Measurements from ENCODE around the gene PIGV. TPM values are rescaled to one million over a fixed set of nuclear protein-coding genes. Genes with fewer than 3 reads are reported as not detected.

Gene PIGV
- total and polyA plus RNA-seq, 4 donors: 9.2 to 15.6 (median 11.5) TPM

DNA sequence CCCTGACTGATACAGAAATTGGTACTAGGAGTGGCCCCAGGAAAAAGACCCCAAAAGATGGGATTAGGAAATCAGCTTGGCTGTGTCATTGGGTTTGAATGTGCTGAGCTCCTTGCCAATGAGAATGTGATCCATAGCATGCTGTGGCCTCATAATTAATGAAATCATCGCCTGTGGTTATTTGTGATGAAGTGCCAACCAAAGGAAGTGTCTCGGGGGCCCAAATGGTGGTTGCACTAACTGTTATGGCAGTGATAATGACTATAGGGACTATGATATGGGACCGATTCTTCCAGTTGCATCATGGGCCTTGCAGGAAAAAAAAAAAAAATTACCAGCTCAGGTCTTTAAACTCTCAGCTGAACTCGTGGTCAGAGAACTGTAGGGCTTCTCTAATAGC, 23.3 kb downstream of the PIGV start:
- H3K27me3 ChIP-seq (ENCODE audit: control insufficient read depth, insufficient read depth, low read length): no peaks in the 10 kb centered on the region
- H3K36me3 ChIP-seq (ENCODE audit: control insufficient read depth, insufficient read depth, low read length): no peaks in the 10 kb centered on the region
- no peaks in the 10 kb centered on the region for H3K9me3 ChIP-seq (ENCODE audit: control insufficient read depth, insufficient read depth, low read length)
- DNase-seq (ENCODE audit: low read depth in 4 of 6, low spot score in 6 of 6): peak in 1 of 6 donors; percentile 65
- no peaks in the 10 kb centered on the region for H3K4me1 ChIP-seq (ENCODE audit: control insufficient read depth, insufficient read depth, low read length)
- 62% methylated on average over 2 of the region's 4 CpGs for WGBS (ENCODE audit: insufficient coverage)
- H3K4me3 ChIP-seq (ENCODE audit: low read depth, low read length): no peak overlapping the region
- no peak overlapping the region for H3K27ac ChIP-seq (ENCODE audit: low read depth, low read length)

DNA sequence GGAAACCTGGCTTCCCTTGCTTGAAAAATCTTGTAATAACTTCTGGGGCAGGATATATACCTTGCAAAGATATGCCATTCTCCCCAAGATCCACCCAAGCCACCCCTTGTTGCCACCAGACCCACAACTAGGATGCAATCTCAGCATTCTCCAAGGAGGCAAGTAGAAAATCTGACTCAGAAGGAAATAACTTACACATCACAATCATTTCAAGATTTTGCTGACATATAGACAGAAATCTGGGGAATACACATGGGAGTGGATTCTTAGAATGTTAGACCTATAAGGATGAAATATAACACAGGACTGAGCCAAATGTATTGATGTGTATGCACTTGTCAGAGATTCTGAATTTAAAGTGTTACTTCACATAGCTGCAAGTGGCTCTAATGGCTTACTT, 24.0 kb downstream of the PIGV start:
- H3K27ac ChIP-seq (ENCODE audit: low read depth, low read length): no peak overlapping the region
- no peaks in the 10 kb centered on the region for H3K27me3 ChIP-seq (ENCODE audit: control insufficient read depth, insufficient read depth, low read length)
- H3K4me1 ChIP-seq (ENCODE audit: control insufficient read depth, insufficient read depth, low read length): no peaks in the 10 kb centered on the region
- H3K36me3 ChIP-seq (ENCODE audit: control insufficient read depth, insufficient read depth, low read length): no peaks in the 10 kb centered on the region
- DNase-seq (ENCODE audit: low read depth in 4 of 6, low spot score in 6 of 6): no peak
- H3K9me3 ChIP-seq (ENCODE audit: control insufficient read depth, insufficient read depth, low read length): no peaks in the 10 kb centered on the region
- H3K4me3 ChIP-seq (ENCODE audit: low read depth, low read length): no peak overlapping the region

DNA sequence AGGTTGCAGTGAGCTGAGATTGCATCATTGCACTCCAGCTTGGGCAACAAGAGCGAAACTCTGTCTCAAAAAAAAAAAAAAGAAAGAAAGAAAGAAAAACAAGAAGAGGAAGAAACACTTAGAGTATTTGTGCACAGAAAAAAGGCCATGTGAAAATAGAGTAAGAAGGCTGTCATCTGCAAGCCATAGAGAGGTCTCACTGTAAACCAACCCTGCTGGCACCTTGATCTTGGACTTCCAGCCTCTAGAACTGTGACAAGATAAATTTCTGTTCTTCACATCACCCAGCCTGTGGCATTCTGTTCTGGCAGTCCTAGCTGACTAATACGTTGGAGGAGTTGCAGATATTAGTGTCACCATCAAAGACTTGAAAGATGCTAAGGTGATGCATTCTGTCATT, 26.6 kb downstream of the PIGV start:
- H3K27me3 ChIP-seq (ENCODE audit: control insufficient read depth, insufficient read depth, low read length): no peaks in the 10 kb centered on the region
- no peaks in the 10 kb centered on the region for H3K9me3 ChIP-seq (ENCODE audit: control insufficient read depth, insufficient read depth, low read length)
- no peaks in the 10 kb centered on the region for H3K36me3 ChIP-seq (ENCODE audit: control insufficient read depth, insufficient read depth, low read length)
- H3K4me3 ChIP-seq (ENCODE audit: low read depth, low read length): no peak overlapping the region
- DNase-seq (ENCODE audit: low read depth in 4 of 6, low spot score in 6 of 6): no peak
- H3K27ac ChIP-seq (ENCODE audit: low read depth, low read length): no peak overlapping the region
- WGBS (ENCODE audit: insufficient coverage): 100% methylated on average over 1 of the region's 2 CpGs
- H3K4me1 ChIP-seq (ENCODE audit: control insufficient read depth, insufficient read depth, low read length): no peaks in the 10 kb centered on the region

DNA sequence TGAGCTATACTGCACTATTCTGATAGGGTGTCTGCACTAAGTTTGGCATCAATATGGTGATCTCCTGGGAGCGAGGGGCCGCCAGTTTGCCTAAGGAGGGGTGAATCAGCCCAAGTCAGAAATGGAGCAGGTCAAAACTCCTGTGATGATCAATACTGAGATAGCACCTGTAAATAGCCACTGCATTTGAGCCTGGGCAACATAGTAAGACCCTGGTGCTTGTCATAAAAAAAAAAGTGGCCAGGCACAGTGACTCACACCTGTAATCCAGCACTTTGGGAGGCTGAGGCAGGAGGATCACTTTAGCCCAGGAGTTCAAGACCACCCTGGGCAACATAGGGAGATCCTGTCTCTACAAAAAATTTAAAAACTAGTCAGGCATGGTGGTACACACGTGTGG, 27.1 kb downstream of the PIGV start:
- H3K9me3 ChIP-seq (ENCODE audit: control insufficient read depth, insufficient read depth, low read length): no peaks in the 10 kb centered on the region
- no peaks in the 10 kb centered on the region for H3K4me1 ChIP-seq (ENCODE audit: control insufficient read depth, insufficient read depth, low read length)
- H3K4me3 ChIP-seq (ENCODE audit: low read depth, low read length): no peak overlapping the region
- 87% methylated on average over 3 of the region's 3 CpGs for WGBS (ENCODE audit: insufficient coverage)
- H3K36me3 ChIP-seq (ENCODE audit: control insufficient read depth, insufficient read depth, low read length): no peaks in the 10 kb centered on the region
- H3K27ac ChIP-seq (ENCODE audit: low read depth, low read length): no peak overlapping the region
- H3K27me3 ChIP-seq (ENCODE audit: control insufficient read depth, insufficient read depth, low read length): no peaks in the 10 kb centered on the region
- DNase-seq (ENCODE audit: low read depth in 4 of 6, low spot score in 6 of 6): no peak

DNA sequence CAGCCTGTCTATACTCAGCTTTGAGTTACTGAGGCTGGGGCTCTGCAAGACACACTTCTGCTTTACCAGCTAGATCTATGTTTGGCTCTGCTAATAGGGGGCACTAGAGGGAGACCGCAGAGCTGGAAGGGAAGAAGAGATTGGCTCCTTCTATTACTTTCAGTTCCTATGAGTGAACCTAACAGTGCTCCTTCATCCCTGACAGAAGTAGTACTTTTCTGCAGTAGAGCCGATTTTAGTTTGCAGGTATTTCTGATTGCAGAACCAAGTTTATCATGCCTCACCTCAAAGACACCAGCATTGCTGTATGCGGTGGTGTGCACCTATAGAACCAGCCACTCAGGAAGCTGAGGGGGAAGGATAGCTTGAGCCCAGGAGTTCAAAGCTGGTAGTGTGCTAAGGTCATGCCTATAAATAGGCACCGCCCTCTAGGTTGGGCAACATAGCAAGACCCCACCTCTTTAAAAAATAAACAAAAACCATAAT, 33.1 kb downstream of the PIGV start:
- Histone ChIP-seq H3K36me3 (ENCODE audit: control insufficient read depth, insufficient read depth, low read length) (no peaks in the 10 kb centered on the region), H3K27ac (ENCODE audit: low read depth, low read length) (no peak overlapping the region), H3K4me3 (ENCODE audit: low read depth, low read length) (no peak overlapping the region), H3K4me1 (ENCODE audit: control insufficient read depth, insufficient read depth, low read length) (peaks cover 2% of the 10 kb centered on the region), H3K9me3 (ENCODE audit: control insufficient read depth, insufficient read depth, low read length) (no peaks in the 10 kb centered on the region), H3K27me3 (ENCODE audit: control insufficient read depth, insufficient read depth, low read length) (no peaks in the 10 kb centered on the region)
- 80% methylated on average over 2 of the region's 4 CpGs for WGBS (ENCODE audit: insufficient coverage)
- DNase-seq (ENCODE audit: low read depth in 4 of 6, low spot score in 6 of 6): no peak

DNA sequence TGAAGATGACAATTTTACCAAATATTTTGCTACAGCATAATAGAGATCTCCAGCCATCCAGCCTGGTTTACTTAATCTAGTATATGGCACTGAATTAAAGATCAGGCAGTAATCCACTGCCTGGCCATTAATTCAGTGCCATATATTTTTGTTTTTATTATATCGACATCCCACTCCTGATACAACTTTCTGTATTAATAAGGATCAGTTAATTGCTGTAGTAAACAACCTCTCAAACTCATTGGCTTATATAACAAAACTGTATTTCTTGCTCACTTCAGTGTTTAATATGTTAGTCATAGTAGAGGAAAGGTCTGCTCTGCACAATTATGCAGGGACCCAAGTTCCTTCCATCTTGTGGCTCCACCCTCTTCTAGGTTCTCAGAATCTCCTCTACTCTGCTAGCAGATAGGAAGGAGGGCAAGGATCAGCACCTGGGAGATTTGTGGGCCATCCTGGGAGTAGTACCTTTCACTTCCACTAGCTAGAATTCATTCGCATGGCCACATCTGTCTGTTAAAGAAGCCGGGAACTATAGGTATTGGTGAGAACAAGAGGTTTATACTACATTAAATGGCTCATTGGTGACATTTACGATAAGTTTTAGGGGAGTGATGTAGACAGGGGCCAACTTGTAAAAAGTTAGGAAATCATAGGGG, 35.1 kb downstream of the PIGV start:
- H3K27ac ChIP-seq (ENCODE audit: low read depth, low read length): no peak overlapping the region
- peaks cover 13% of the 10 kb centered on the region for H3K4me1 ChIP-seq (ENCODE audit: control insufficient read depth, insufficient read depth, low read length)
- no peaks in the 10 kb centered on the region for H3K9me3 ChIP-seq (ENCODE audit: control insufficient read depth, insufficient read depth, low read length)
- H3K27me3 ChIP-seq (ENCODE audit: control insufficient read depth, insufficient read depth, low read length): no peaks in the 10 kb centered on the region
- DNase-seq (ENCODE audit: low read depth in 4 of 6, low spot score in 6 of 6): no peak
- WGBS (ENCODE audit: insufficient coverage): no CpG with 5 or more reads among the region's 4 CpGs
- no peaks in the 10 kb centered on the region for H3K36me3 ChIP-seq (ENCODE audit: control insufficient read depth, insufficient read depth, low read length)
- no peak overlapping the region for H3K4me3 ChIP-seq (ENCODE audit: low read depth, low read length)

DNA sequence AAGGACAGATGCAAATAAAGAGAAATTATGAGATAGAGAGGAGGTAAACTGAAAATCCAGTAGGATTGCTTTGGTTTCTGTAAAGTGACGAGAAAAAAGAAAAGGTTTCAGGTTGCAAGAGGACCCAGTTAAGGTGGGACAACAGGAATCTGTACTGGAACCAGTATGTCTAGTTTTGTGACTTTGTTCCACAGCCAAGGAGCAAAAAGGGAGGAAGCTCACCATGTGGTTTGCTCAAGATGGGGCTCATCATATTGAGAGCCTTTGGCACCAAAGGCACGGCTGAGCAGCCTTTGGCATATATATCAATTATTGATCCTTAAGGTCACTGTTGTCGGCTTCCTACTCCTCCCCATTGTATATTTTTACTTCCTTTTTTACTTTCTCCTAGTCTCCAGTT, 37.0 kb downstream of the PIGV start:
- Histone ChIP-seq H3K27ac (ENCODE audit: low read depth, low read length) (no peak overlapping the region), H3K9me3 (ENCODE audit: control insufficient read depth, insufficient read depth, low read length) (no peaks in the 10 kb centered on the region), H3K4me1 (ENCODE audit: control insufficient read depth, insufficient read depth, low read length) (peaks cover 23% of the 10 kb centered on the region), H3K27me3 (ENCODE audit: control insufficient read depth, insufficient read depth, low read length) (no peaks in the 10 kb centered on the region), H3K36me3 (ENCODE audit: control insufficient read depth, insufficient read depth, low read length) (peaks cover 8% of the 10 kb centered on the region), H3K4me3 (ENCODE audit: low read depth, low read length) (no peak overlapping the region)
- WGBS (ENCODE audit: insufficient coverage): 92% methylated on average over 2 of the region's 3 CpGs
- DNase-seq (ENCODE audit: low read depth in 4 of 6, low spot score in 6 of 6): no peak

DNA sequence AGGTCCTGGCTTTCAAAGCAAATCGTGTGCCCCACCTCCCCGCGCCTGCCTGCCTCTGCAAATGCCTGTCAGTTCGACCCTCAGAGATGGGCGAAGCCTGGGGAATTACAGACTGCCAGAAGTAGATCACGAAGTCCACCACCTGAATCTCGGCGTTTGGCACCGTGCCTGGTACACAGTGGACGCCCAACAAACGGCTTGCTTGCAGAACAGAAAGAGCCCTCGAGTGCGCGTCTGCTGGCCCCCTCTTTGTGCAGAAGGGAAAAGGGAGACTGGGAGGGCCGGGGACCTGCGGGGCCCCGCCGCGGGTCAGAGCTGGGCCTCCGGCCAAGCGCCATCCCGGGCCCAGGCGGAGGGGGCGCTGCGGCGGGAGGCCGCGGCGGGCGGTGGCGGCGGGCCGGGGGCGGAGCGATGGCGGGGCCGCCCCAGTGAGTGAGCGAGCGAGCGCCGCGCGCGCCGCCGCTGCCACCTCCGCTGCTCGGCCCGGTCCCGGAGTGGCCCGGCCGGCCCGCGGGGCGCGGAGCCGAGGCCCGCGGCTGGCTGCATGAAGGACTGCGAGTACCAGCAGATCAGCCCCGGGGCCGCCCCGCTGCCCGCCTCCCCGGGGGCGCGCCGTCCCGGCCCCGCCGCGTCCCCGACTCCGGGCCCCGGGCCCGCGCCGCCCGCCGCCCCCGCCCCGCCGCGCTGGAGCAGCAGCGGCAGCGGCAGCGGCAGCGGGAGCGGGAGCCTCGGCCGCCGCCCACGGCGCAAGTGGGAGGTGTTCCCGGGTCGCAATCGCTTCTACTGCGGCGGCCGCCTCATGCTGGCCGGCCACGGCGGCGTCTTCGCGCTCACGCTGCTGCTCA, 38.7 kb downstream of the PIGV start, which contains the start of gene ZDHHC18:
ZDHHC18 (plus strand) TSS at position 428 of the 845 bp plus-strand sequence; CDS start at position 545, 117 bp downstream.
- peak; percentile 36 to 90 (median 54) for DNase-seq (ENCODE audit: low read depth in 4 of 6, low spot score in 6 of 6)
- Histone ChIP-seq H3K9me3 (ENCODE audit: control insufficient read depth, insufficient read depth, low read length) (no peaks in the 10 kb centered on the region), H3K27me3 (ENCODE audit: control insufficient read depth, insufficient read depth, low read length) (no peaks in the 10 kb centered on the region), H3K27ac (ENCODE audit: low read depth, low read length) (peak within 1 kb of the TSS; percentile 57), H3K4me1 (ENCODE audit: control insufficient read depth, insufficient read depth, low read length) (peaks cover 23% of the 10 kb centered on the region), H3K4me3 (ENCODE audit: low read depth, low read length) (peak within 1 kb of the TSS; percentile 77), H3K36me3 (ENCODE audit: control insufficient read depth, insufficient read depth, low read length) (peaks cover 15% of the 10 kb centered on the region)
- WGBS (ENCODE audit: insufficient coverage): under 1% methylated on average over 107 of the region's 107 CpGs

DNA sequence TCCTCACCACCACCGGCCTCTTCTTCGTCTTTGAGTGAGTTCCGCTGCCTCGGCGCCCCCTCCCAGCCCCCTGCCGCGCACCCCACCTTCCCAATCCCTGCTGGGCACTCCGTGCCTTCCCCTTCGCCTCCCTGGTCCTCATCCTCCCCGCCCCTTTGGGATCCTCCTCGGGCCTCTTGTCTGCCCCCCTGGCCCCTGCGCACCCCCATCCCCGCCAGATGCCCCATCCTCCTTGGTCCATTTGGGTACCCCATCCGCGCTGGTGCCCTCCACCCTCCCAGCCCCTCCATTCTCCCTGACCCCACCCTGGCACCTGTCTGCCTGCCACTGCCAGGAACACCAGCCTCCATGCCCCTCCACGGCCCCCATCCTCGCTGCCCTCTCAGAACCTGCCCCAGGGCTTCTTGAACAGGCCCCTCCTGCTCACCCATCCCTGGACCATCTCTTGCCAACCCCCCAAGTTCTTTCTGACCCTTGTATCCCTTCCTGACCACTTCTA, 39.4 kb downstream of the PIGV start:
- no peaks in the 10 kb centered on the region for H3K9me3 ChIP-seq (ENCODE audit: control insufficient read depth, insufficient read depth, low read length)
- H3K27ac ChIP-seq (ENCODE audit: low read depth, low read length): peak overlapping the region; percentile 57
- WGBS (ENCODE audit: insufficient coverage): 1% methylated on average over 13 of the region's 17 CpGs
- H3K4me3 ChIP-seq (ENCODE audit: low read depth, low read length): peak overlapping the region; percentile 65
- no peaks in the 10 kb centered on the region for H3K27me3 ChIP-seq (ENCODE audit: control insufficient read depth, insufficient read depth, low read length)
- peaks cover 20% of the 10 kb centered on the region for H3K36me3 ChIP-seq (ENCODE audit: control insufficient read depth, insufficient read depth, low read length)
- peaks cover 23% of the 10 kb centered on the region for H3K4me1 ChIP-seq (ENCODE audit: control insufficient read depth, insufficient read depth, low read length)
- no peak for DNase-seq (ENCODE audit: low read depth in 4 of 6, low spot score in 6 of 6)

Data from spinal cord (tissue), 10 donors.